GM21529 (cell line): ENCODE measurements around the gene CNTNAP5.

ENCODE experiments used
- ATAC-seq: cut with Tn5 transposase; IDR thresholded peaks from one replicate; pipeline ENCODE4 v1.9.1; 2021; ENCODE audit not compliant: unreplicated experiment

Gene CNTNAP5

DNA sequence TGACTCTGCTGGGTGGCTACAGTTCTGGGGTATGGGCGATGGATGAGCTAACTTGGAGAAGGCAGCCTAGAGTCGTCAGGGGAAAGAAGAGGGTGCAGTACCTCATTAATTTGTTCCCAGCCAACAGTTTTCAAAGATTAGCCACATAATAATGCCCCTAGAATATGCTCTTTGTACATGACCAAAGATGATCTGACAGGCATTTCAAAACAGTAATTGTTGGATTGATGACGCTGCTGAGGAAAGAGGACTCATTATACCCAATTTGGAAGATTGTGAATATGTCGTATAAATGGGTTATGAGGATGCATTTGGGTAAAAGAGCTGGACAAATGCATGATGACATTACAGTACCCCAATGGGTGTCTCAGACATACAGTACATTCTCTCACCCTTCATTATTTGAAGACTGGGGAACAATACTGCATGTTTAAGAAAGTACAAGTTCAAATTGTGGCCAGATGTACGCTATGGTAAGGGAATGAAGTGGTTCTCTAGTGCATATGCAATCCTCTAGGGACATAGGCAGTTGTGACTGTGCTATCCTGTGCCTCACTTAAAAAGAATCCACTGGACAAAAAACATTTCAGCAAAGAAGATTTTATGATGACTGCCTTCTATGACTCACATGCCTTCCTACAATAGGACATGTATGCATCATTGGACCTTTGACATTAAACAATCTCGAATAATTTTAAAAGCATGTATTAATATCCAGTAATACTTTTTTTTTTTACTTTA, 233.2 kb downstream of the CNTNAP5 start:
- no peak for ATAC-seq

GRCh38 chr2:124261456-124261855, 236.4 kb downstream of the CNTNAP5 start:
- no peak for ATAC-seq

DNA sequence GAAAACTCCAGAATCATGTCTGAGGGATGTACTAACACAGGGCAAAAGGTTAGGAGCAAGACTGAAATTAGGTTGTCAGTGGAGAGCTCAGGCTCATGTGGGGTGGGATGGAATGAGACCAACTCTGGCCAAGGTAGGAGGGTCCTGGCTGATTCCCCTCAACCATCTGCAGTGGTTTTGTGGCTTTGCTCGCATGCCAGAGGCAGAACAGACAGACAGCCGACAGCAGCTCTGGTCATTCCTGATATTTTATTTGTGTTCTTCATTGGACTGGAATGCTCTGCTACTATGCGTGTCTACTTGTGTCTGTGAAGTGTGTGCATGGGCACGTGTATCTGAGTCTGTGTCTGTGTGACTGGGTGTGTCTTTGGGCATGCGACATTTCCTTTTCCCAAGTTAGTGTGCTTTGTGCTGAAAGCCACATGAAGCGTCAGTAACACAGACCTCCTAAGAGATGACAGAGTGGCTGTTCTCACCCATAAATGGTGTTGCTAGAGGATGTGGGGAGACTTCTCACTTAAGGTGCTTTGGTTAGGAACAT, 239.5 kb downstream of the CNTNAP5 start:
- no peak for ATAC-seq

GRCh38 chr2:124267794-124268193, 242.7 kb downstream of the CNTNAP5 start:
- ATAC-seq = no peak

- ATAC-seq = no peak
These were observed 244.3 kb downstream of the CNTNAP5 start for GRCh38 chr2:124269348-124269747.

DNA sequence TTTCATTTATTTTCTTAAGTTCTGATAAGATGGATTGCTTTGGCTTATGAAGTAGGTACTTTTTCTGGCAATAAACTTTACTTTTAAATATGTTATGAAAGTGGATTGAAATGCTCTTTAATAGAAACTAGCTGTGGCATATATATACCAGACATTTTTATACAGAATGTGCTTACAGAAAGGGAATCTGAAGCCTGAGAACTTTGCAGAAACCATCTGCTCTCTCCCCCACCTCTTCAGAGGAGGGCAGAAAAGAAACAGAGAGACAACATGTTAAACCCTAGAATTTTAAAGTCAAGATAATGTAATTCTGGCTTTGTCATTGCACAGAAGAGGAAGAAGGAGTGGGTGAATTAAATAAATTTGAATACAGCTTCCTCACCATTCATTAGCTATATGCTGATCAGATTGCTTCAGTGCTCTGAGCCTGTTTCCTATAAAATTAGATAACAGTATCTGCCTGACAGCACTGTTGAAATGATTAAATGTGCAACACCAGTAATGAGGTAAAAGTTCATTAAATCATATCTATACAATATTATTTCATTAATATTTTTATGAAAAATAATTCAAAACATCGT, 247.3 kb downstream of the CNTNAP5 start:
- ATAC-seq = no peak

- ATAC-seq = no peak
These were observed 256.5 kb downstream of the CNTNAP5 start for GRCh38 chr2:124281541-124281940.

- ATAC-seq = no peak
These were observed 258.0 kb downstream of the CNTNAP5 start for GRCh38 chr2:124283096-124283495.

DNA sequence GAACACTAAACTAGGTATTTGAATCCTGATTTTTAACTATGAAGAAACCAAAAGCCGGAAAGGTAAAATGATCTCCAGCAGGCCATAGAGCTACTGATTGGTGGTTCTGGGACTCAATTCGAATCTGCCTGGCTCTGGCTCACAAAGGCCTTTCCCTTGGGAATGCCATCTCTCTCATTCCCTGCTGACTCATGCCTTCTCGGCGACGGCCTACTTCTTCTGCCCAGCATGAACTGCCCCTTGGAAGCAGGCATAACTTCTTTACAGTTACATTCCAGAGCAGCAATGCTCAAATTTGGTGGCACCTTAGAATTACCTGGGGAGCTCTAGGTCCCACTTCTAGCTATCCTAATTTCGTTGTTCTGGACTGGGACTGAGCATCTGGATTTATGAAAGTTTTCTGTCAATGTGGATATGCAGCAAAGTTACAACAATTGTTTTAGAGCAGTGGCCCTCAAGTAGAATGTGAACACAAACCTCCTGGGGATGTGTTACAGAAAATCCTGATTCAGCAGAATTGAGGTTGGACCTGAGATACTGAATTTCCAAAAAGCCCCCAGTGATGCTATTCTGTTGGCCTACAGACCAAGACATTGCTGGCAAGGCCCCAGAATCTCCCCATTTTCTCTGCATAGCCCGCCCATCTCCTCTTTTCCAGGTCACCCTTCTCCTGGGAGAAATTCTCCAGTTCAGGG, 261.1 kb downstream of the CNTNAP5 start:
- ATAC-seq = no peak

DNA sequence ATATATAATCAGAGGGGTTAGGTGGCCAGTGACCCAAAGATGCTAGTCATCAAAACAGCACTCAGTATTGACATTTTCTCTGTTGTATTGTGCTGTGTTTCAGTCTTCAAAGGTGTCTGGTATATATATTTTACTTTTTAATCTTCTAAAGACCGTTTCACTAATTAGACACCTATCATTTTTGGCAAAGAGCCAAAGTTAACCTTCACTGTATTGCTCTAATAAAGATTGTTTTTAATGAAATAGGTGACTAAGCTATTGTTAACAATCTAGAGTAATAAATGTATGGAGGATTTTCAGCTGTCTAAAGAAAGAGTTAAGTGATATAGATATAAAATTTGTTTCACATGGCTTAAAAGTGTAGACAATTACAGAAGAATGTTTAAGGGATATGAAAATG, 264.0 kb downstream of the CNTNAP5 start:
- no peak for ATAC-seq

- no peak for ATAC-seq
These were observed 264.5 kb downstream of the CNTNAP5 start for GRCh38 chr2:124289615-124290014.

DNA sequence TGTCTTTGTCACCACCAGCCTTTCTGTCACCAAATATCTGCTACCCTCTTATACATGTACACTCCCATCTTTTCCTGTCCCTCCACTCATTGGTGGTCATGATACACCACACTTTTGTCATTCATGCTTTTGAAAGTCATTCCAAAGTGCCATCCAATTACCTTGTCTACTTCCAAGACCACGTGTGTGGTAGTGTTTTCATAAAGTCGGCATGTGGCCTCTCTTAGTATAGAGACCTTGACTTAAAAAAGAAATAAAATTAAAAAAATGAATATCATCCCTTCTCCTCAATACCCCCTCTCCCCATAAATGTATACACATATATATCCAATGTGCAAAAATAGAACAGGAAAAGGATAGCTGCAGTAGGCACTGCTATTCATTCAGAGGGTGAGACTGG, 271.4 kb downstream of the CNTNAP5 start:
- no peak for ATAC-seq

- no peak for ATAC-seq
These were observed 276.8 kb downstream of the CNTNAP5 start for GRCh38 chr2:124301915-124302314.

- no peak for ATAC-seq
These were observed 283.4 kb downstream of the CNTNAP5 start for GRCh38 chr2:124308319-124309062.

DNA sequence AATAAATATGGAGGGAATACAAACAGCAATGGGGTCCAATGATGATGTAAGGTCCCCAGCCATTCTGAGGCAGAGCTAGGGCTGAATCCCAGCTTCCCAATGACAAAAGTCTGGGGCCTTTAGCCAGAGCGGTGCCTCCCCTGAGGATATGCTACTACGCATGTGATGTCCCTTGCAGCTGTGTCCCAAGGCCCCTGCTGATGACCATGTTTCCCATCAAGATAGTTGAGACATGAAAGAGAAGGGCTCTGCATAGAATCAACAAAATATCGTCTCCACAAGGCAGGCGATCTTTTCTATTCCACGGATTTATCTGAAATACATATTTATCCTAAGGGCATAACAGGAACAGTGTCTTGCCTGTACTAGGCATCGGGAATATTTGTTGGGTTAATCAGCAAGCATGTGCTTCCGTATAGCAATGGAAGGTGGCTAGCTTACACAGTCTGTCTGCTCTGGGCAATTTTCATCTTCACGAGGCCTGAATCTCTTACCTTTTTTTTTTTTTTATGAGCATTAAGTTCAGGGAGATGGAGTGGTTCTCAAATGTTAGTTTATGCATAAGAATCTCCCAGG, 284.6 kb downstream of the CNTNAP5 start:
- no peak for ATAC-seq

- no peak for ATAC-seq
These were observed 285.6 kb downstream of the CNTNAP5 start for GRCh38 chr2:124310671-124311070.

GRCh38 chr2:124314084-124314483, 289.0 kb downstream of the CNTNAP5 start:
- no peak for ATAC-seq

- no peak for ATAC-seq
These were observed 290.3 kb downstream of the CNTNAP5 start for GRCh38 chr2:124315221-124315880.

DNA sequence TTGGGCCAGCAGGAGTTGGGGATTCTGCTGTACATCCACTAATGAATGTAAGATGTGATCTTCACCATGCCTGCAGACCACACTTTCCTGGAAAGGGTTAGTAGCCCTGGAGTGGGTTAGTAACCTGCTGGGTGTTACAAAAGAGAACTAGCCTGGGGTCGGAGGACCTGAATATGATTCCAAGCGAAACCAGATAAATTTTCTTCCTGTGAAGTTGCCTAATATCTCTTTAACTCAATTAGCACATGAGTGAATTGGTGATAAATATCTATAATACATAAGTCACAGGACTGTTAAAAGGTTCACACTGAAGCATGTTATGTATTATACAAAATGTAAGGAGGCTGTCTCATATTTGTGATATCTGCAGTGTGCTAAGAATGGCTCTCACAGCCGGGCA, 291.0 kb downstream of the CNTNAP5 start:
- ATAC-seq = no peak

GRCh38 chr2:124316881-124317605, 292.0 kb downstream of the CNTNAP5 start:
- no peak for ATAC-seq
